WI38 (cell line): ENCODE measurements around the gene SPA17.

Source experiments
- H3K4me3 ChIP-seq: 2 replicates; pipeline ENCODE4 v1.5.1; 2011; ENCODE audit warnings: low read depth, mild to moderate bottlenecking, control low read depth, low read length
- CTCF ChIP-seq: IDR thresholded peaks from 2 replicates; pipeline ENCODE4 v1.5.1; 2012; ENCODE audit warnings: low read depth, mild to moderate bottlenecking, control low read depth, low read length

Gene SPA17

GRCh38 chr11:124700028-124700427 is 26.3 kb downstream of the SPA17 start:
- no peak overlapping the region for H3K4me3 ChIP-seq
- TF ChIP-seq CTCF = no peak

GRCh38 chr11:124707829-124708228 is 34.1 kb downstream of the SPA17 start:
- TF ChIP-seq CTCF = no peak

GRCh38 chr11:124712392-124712791 is 38.7 kb downstream of the SPA17 start:
- no peak overlapping the region for H3K4me3 ChIP-seq
- no peak for TF ChIP-seq CTCF

More at GRCh38 chr11:124707829-124708228, 34.1 kb downstream of the SPA17 start:
- H3K4me3 ChIP-seq = no peak overlapping the region

- H3K4me3 ChIP-seq = no peak overlapping the region
- TF ChIP-seq CTCF = no peak
Observed at GRCh38 chr11:124716591-124716990, 42.9 kb downstream of the SPA17 start.

GRCh38 chr11:124717421-124717785 is 43.7 kb downstream of the SPA17 start:
- H3K4me3 ChIP-seq = peak overlapping the region; percentile 53
- TF ChIP-seq CTCF = no peak

- peak overlapping the region; percentile 53 for H3K4me3 ChIP-seq
- no peak for TF ChIP-seq CTCF
Observed at GRCh38 chr11:124717786-124718651, 44.3 kb downstream of the SPA17 start.

GRCh38 chr11:124718801-124719200 is 45.1 kb downstream of the SPA17 start:
- no peak for TF ChIP-seq CTCF
- peak overlapping the region; percentile 53 for H3K4me3 ChIP-seq
